ENCODE results near the gene BTBD16.

DNA sequence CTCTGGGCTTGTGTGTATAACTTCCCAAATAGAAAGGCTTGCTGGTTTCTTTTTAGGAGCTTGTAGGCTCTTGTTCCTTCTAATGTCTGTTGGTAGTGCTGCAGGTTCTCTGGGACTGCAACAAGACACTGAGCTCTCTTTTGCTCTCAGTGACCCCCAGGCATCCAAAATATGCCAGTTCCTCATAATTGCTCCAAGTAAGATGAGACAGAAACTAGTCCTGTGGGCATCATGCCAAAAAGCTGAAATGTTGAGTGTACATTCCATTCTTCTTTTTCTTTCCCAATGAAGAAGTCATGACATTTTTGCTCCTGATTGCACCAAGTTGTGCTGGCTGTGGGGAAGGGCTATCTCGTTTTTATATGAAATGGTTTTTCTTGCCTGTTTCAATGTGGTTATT lies 7.1 kb upstream of the BTBD16 start:
- TF ChIP-seq, protein P1, sequence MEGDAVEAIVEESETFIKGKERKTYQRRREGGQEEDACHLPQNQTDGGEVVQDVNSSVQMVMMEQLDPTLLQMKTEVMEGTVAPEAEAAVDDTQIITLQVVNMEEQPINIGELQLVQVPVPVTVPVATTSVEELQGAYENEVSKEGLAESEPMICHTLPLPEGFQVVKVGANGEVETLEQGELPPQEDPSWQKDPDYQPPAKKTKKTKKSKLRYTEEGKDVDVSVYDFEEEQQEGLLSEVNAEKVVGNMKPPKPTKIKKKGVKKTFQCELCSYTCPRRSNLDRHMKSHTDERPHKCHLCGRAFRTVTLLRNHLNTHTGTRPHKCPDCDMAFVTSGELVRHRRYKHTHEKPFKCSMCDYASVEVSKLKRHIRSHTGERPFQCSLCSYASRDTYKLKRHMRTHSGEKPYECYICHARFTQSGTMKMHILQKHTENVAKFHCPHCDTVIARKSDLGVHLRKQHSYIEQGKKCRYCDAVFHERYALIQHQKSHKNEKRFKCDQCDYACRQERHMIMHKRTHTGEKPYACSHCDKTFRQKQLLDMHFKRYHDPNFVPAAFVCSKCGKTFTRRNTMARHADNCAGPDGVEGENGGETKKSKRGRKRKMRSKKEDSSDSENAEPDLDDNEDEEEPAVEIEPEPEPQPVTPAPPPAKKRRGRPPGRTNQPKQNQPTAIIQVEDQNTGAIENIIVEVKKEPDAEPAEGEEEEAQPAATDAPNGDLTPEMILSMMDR (IDR thresholded peaks at IDR 0.05; ENCODE audit: low read depth, low read length), result no peak
- TF ChIP-seq EZH2phosphoT487 (IDR thresholded peaks at IDR 0.05; ENCODE audit: low read depth), result no peak

All from OCI-LY3 (cell line).